ENCODE measurements around the gene RBP3.

DNA sequence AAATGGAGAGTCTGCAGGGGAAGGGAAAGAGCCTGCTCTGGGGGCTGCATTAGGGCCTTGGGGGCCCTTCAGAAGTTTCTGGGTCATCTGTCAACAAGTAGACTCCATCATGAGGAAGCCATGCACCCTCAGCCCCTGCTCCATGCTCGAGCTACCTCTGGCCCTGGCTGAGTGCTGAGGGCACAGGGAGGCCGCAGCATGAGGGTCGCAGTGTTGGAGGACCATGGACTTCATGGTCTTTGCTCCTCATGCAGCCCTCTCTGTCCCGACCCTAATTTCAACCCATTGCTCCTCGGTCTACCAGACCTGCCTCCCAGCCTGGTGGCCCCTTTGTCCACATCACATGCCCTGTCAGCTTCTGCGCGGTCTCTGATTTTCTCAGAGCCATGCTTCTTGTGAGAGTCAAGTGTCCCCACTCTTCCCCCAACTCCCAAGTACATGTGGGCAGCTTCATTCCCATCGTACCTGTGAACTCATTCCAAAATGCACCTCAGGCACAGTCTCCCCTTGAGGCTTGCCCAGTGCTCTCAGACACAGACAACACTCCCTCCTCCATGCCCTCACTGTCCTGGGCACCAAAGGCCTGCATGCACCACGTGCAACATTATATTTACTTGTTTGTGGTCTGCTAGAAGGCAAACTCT is 21.2 kb downstream of the RBP3 start:
- TF ChIP-seq CTCF (IDR thresholded peaks at IDR 0.05 in 4 of 5, conservative IDR thresholded peaks at IDR 0.05 in 1 of 5) (no peak), POLR2A (IDR thresholded peaks at IDR 0.05) (no peak)

Data from gastrocnemius medialis (tissue), 4 donors.